ENCODE data around the gene VWA2.
A peak's percentile ranks its signal among the peaks of the same experiment; 100 is the strongest.

VWA2 gene

GRCh38 chr10:114239117-114239993, at the start of gene VWA2:
Gene VWA2 (plus strand): TSS chr10:114239254. CDS start chr10:114248714, 9,460 bp downstream.
- peak within 1 kb of the TSS in 8 of 10 experiments; percentile 15 to 51 (median 38); a peak in 11 of 20 replicates for H3K4me3 ChIP-seq
- H3K27ac ChIP-seq = no peak within 1 kb of the TSS
- H3K4me1 ChIP-seq = peaks cover 0 to 13% (median 8%) of the 10 kb centered on the region in 10 experiments; a peak in 12 of 20 replicates
- H3K4me2 ChIP-seq = peak within 1 kb of the TSS; percentile 36 to 72 (median 61)
- TF ChIP-seq Cebpa-rat (IDR thresholded peaks at IDR 0.05) = no peak
- H3K9ac ChIP-seq = no peak within 1 kb of the TSS
- peaks cover 4 to 13% (median 7%) of the 10 kb centered on the region in 11 experiments; a peak in 15 of 22 replicates for H3K9me3 ChIP-seq (replicated peaks in 1 of 11)
- H3K27me3 ChIP-seq = peaks cover 44 to 69% (median 52%) of the 10 kb centered on the region in 11 experiments
- no peaks in the 10 kb centered on the region for H3K36me3 ChIP-seq
- peaks cover 0 to 5% (median 0%) of the 10 kb centered on the region in 11 experiments; a peak in 2 of 22 replicates for H4K20me1 ChIP-seq

- no peaks in the 10 kb centered on the region for H3K9me3 ChIP-seq (replicated peaks in 1 of 11)
These were observed 49.4 kb upstream of the VWA2 start for GRCh38 chr10:114189700-114190099.

GRCh38 chr10:114195079-114195478, 44.0 kb upstream of the VWA2 start:
- H3K9ac ChIP-seq = no peak overlapping the region
- H3K4me3 ChIP-seq = no peak overlapping the region
- H3K9me3 ChIP-seq (replicated peaks in 1 of 11) = peaks cover 0 to 9% (median 0%) of the 10 kb centered on the region in 11 experiments; a peak in 1 of 22 replicates
- no peaks in the 10 kb centered on the region for H3K36me3 ChIP-seq
- no peak overlapping the region for H3K4me2 ChIP-seq
- no peaks in the 10 kb centered on the region for H3K27me3 ChIP-seq
- no peak overlapping the region for H3K27ac ChIP-seq
- H3K4me1 ChIP-seq = no peaks in the 10 kb centered on the region
- no peaks in the 10 kb centered on the region for H4K20me1 ChIP-seq
- TF ChIP-seq Cebpa-rat (IDR thresholded peaks at IDR 0.05) = no peak

More at GRCh38 chr10:114189700-114190099, 49.4 kb upstream of the VWA2 start:
- H3K27ac ChIP-seq = no peak overlapping the region
- H3K4me2 ChIP-seq = no peak overlapping the region
- no peak for TF ChIP-seq Cebpa-rat (IDR thresholded peaks at IDR 0.05)
- H4K20me1 ChIP-seq = no peaks in the 10 kb centered on the region
- no peak overlapping the region for H3K4me3 ChIP-seq
- no peaks in the 10 kb centered on the region for H3K27me3 ChIP-seq
- H3K36me3 ChIP-seq = no peaks in the 10 kb centered on the region
- no peaks in the 10 kb centered on the region for H3K4me1 ChIP-seq
- H3K9ac ChIP-seq = no peak overlapping the region

- H3K4me1 ChIP-seq = peaks cover 0 to 9% (median 0%) of the 10 kb centered on the region in 10 experiments; a peak in 3 of 20 replicates
- no peaks in the 10 kb centered on the region for H3K27me3 ChIP-seq
- H3K36me3 ChIP-seq = no peaks in the 10 kb centered on the region
- peaks cover 0 to 9% (median 0%) of the 10 kb centered on the region in 11 experiments; a peak in 1 of 22 replicates for H3K9me3 ChIP-seq (replicated peaks in 1 of 11)
- no peak overlapping the region for H3K27ac ChIP-seq
- no peak overlapping the region for H3K4me3 ChIP-seq
- no peak overlapping the region for H3K4me2 ChIP-seq
- no peak for TF ChIP-seq Cebpa-rat (IDR thresholded peaks at IDR 0.05)
- no peak overlapping the region for H3K9ac ChIP-seq
- no peaks in the 10 kb centered on the region for H4K20me1 ChIP-seq
These were observed 39.8 kb upstream of the VWA2 start for GRCh38 chr10:114199239-114199638.

- Histone ChIP-seq H3K9ac (no peak overlapping the region), H3K9me3 (replicated peaks in 1 of 11) (peaks cover 0 to 5% (median 0%) of the 10 kb centered on the region in 11 experiments; a peak in 1 of 22 replicates), H3K27me3 (no peaks in the 10 kb centered on the region), H3K36me3 (no peaks in the 10 kb centered on the region), H3K27ac (0 out of 22 replicates have a peak overlapping the region, but pooled peaks of 1 of the 11 experiments have one; percentile 1), H3K4me3 (no peak overlapping the region), H4K20me1 (no peaks in the 10 kb centered on the region), H3K4me2 (no peak overlapping the region), H3K4me1 (peaks cover 0 to 9% (median 0%) of the 10 kb centered on the region in 10 experiments; a peak in 3 of 20 replicates)
- no peak for TF ChIP-seq Cebpa-rat (IDR thresholded peaks at IDR 0.05)
These were observed 36.2 kb upstream of the VWA2 start for GRCh38 chr10:114202812-114203211.

- Histone ChIP-seq H3K4me3 (no peak overlapping the region), H3K27ac (no peak overlapping the region), H3K36me3 (no peaks in the 10 kb centered on the region), H3K27me3 (no peaks in the 10 kb centered on the region), H3K9ac (no peak overlapping the region), H4K20me1 (no peaks in the 10 kb centered on the region), H3K9me3 (replicated peaks in 1 of 11) (no peaks in the 10 kb centered on the region), H3K4me1 (peaks cover 0 to 9% (median 0%) of the 10 kb centered on the region in 10 experiments; a peak in 3 of 20 replicates), H3K4me2 (no peak overlapping the region)
- no peak for TF ChIP-seq Cebpa-rat (IDR thresholded peaks at IDR 0.05)
These were observed 32.2 kb upstream of the VWA2 start for GRCh38 chr10:114206902-114207301.

- Histone ChIP-seq H3K4me2 (no peak overlapping the region), H3K4me1 (peaks cover 0 to 9% (median 0%) of the 10 kb centered on the region in 10 experiments; a peak in 3 of 20 replicates), H3K4me3 (no peak overlapping the region), H3K9me3 (replicated peaks in 1 of 11) (no peaks in the 10 kb centered on the region), H4K20me1 (no peaks in the 10 kb centered on the region), H3K27ac (no peak overlapping the region), H3K9ac (no peak overlapping the region), H3K27me3 (no peaks in the 10 kb centered on the region), H3K36me3 (no peaks in the 10 kb centered on the region)
- no peak for TF ChIP-seq Cebpa-rat (IDR thresholded peaks at IDR 0.05)
These were observed 31.7 kb upstream of the VWA2 start for GRCh38 chr10:114207349-114207748.

GRCh38 chr10:114208351-114208750, 30.7 kb upstream of the VWA2 start:
- Histone ChIP-seq H3K9me3 (replicated peaks in 1 of 11) (no peaks in the 10 kb centered on the region), H3K9ac (no peak overlapping the region), H3K36me3 (no peaks in the 10 kb centered on the region), H3K4me1 (peaks cover 0 to 7% (median 0%) of the 10 kb centered on the region in 10 experiments; a peak in 3 of 20 replicates), H3K27ac (no peak overlapping the region), H4K20me1 (no peaks in the 10 kb centered on the region), H3K4me2 (no peak overlapping the region), H3K27me3 (no peaks in the 10 kb centered on the region), H3K4me3 (no peak overlapping the region)
- no peak for TF ChIP-seq Cebpa-rat (IDR thresholded peaks at IDR 0.05)

GRCh38 chr10:114212153-114212552, 26.9 kb upstream of the VWA2 start:
- Histone ChIP-seq H3K4me2 (no peak overlapping the region), H3K27me3 (no peaks in the 10 kb centered on the region), H4K20me1 (no peaks in the 10 kb centered on the region), H3K4me1 (no peaks in the 10 kb centered on the region), H3K9me3 (replicated peaks in 1 of 11) (no peaks in the 10 kb centered on the region), H3K27ac (no peak overlapping the region), H3K36me3 (no peaks in the 10 kb centered on the region), H3K9ac (no peak overlapping the region), H3K4me3 (no peak overlapping the region)
- TF ChIP-seq Cebpa-rat (IDR thresholded peaks at IDR 0.05) = no peak

Data from BLaER1 treated with 17β-estradiol and CSF1 and Interleukin-3, amounts not matched to agents 10 nM and 100 nM (cell line).